ENCODE measurements around the gene SRMS.

GRCh38 chr20:63518946-63519667, 28.4 kb downstream of the SRMS start:
- TF ChIP-seq CTCF (IDR thresholded peaks at IDR 0.05 in 8 of 11, conservative IDR thresholded peaks at IDR 0.05 in 3 of 11) (no peak), POLR2AphosphoS5 (IDR thresholded peaks at IDR 0.05) (no peak)

All from spleen (tissue), 7 donors.